ENCODE data around the gene CRCP.

DNA sequence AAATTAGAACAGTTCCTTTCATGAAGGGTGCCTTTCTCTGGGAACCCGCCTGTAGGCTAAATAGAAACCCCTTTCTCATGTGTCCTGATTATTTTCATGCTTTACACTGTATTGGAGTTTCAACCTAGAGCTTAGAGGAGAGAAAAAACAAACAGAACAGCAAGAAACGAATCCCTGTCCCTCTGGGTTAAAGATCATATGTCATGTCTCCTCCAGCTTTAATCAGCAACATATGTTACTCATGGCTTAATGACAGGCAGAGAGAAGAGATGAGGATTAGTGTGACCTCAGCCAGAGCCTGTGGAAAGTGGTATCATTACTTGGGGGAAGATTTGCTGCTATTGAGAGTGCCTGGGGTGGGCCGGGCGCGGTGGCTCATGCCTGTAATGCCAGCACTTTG is 32.1 kb downstream of the CRCP start:
- TF ChIP-seq, protein P1, sequence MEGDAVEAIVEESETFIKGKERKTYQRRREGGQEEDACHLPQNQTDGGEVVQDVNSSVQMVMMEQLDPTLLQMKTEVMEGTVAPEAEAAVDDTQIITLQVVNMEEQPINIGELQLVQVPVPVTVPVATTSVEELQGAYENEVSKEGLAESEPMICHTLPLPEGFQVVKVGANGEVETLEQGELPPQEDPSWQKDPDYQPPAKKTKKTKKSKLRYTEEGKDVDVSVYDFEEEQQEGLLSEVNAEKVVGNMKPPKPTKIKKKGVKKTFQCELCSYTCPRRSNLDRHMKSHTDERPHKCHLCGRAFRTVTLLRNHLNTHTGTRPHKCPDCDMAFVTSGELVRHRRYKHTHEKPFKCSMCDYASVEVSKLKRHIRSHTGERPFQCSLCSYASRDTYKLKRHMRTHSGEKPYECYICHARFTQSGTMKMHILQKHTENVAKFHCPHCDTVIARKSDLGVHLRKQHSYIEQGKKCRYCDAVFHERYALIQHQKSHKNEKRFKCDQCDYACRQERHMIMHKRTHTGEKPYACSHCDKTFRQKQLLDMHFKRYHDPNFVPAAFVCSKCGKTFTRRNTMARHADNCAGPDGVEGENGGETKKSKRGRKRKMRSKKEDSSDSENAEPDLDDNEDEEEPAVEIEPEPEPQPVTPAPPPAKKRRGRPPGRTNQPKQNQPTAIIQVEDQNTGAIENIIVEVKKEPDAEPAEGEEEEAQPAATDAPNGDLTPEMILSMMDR (IDR thresholded peaks at IDR 0.05): no peak
- TF ChIP-seq POLR2A (IDR thresholded peaks at IDR 0.05) (no peak), POLR2AphosphoS5 (IDR thresholded peaks at IDR 0.05) (no peak), EP300 (IDR thresholded peaks at IDR 0.05; ENCODE audit: low read depth) (no peak)

All from transverse colon (tissue), 4 donors.